Activated naive CD4-positive, alpha-beta T cell treated with anti-CD3 and anti-CD28 coated beads for 36 hours (primary cell): ENCODE measurements around the gene SLC19A3. TPM values are rescaled to one million over a fixed set of nuclear protein-coding genes. Genes with fewer than 3 reads are reported as not detected.
"Not testable (repeated sequence)": the region's sequence is repeated elsewhere in the genome, so short reads cannot be mapped to it uniquely, and the experiment has no call there.

Experiments
- CTCF ChIA-PET: fragments of 350-600 bp; sonication (Branson Sonifier 250); formaldehyde crosslinking; loops from one replicate; lab custom pipeline; 2021; ENCODE audit warnings: antibody characterized with exemption; lab: Charles Lee
- DNase-seq: peaks from one replicate; pipeline ENCODE4 v3.0.0-alpha.2; 2020
- H3K27ac Mint-ChIP-seq: one replicate; pipeline ENCODE4 v1.8.0; 2021; ENCODE audit warnings: mild to moderate bottlenecking, mixed read lengths
- H3K27me3 Mint-ChIP-seq: one replicate; pipeline ENCODE4 v1.8.0; 2021; ENCODE audit warnings: low read depth, mixed read lengths
- H3K36me3 Mint-ChIP-seq: one replicate; pipeline ENCODE4 v1.8.0; 2021; ENCODE audit warnings: low read depth, mixed read lengths
- H3K4me1 Mint-ChIP-seq: one replicate; pipeline ENCODE4 v1.8.0; 2021; ENCODE audit warnings: low read depth, mixed read lengths
- H3K4me3 Mint-ChIP-seq: one replicate; pipeline ENCODE4 v1.8.0; 2021; ENCODE audit warnings: mild to moderate bottlenecking, moderate library complexity, mixed read lengths
- H3K9me3 Mint-ChIP-seq: one replicate; pipeline ENCODE4 v1.8.0; 2021; ENCODE audit warnings: mixed read lengths
- intact Hi-C: fragments of 100-400 bp; cut with micrococcal nuclease; formaldehyde crosslinking; loops from one replicate; pipeline ENCODE4 v1.15.1; 2023
- total RNA-seq, 2 experiments: library from RNA; stranded (reverse); gene quantifications; one replicate each; pipeline ENCODE4 v1.2.3, GENCODE V29; 2021

The SLC19A3 gene
- total RNA-seq, 2 experiments from 2014 or later: not detected

GRCh38 chr2:227696990-227697679 lies 20.7 kb downstream of the SLC19A3 start:
- CTCF ChIA-PET: interaction anchor here (0.7 to 1.6 kb wide), 3 partner anchors 39 to 345 kb away, joined by 3 to 6 read pairs (median 3); no protein-coding TSS in a partner anchor
- no peak for DNase-seq
- no peaks in the 10 kb centered on the region for H3K36me3 Mint-ChIP-seq
- H3K4me3 Mint-ChIP-seq: no peak overlapping the region
- no peaks in the 10 kb centered on the region for H3K9me3 Mint-ChIP-seq
- intact Hi-C loops: no loop called here
- H3K27me3 Mint-ChIP-seq: peaks cover 11% of the 10 kb centered on the region
- H3K4me1 Mint-ChIP-seq: no peaks in the 10 kb centered on the region
- no peak overlapping the region for H3K27ac Mint-ChIP-seq

- no peak for DNase-seq
- intact Hi-C loops: no loop called here
- Mint-ChIP-seq H3K27ac (no peak overlapping the region), H3K9me3 (no peaks in the 10 kb centered on the region), H3K4me1 (no peaks in the 10 kb centered on the region), H3K27me3 (peaks cover 19% of the 10 kb centered on the region), H3K36me3 (no peaks in the 10 kb centered on the region), H3K4me3 (no peak overlapping the region)
- CTCF ChIA-PET: no interaction called here
Observed at GRCh38 chr2:227687189-227687588, 30.6 kb downstream of the SLC19A3 start.

GRCh38 chr2:227684258-227684657 lies 33.6 kb downstream of the SLC19A3 start:
- H3K9me3 Mint-ChIP-seq: no peaks in the 10 kb centered on the region
- intact Hi-C loops: no loop called here
- no peaks in the 10 kb centered on the region for H3K4me1 Mint-ChIP-seq
- CTCF ChIA-PET: no interaction called here
- no peak overlapping the region for H3K27ac Mint-ChIP-seq
- H3K36me3 Mint-ChIP-seq: no peaks in the 10 kb centered on the region
- H3K4me3 Mint-ChIP-seq: no peak overlapping the region
- H3K27me3 Mint-ChIP-seq: peaks cover 11% of the 10 kb centered on the region
- DNase-seq: no peak

GRCh38 chr2:227677928-227678327 lies 39.9 kb downstream of the SLC19A3 start:
- CTCF ChIA-PET: no interaction called here
- Mint-ChIP-seq H3K27ac (no peak overlapping the region), H3K9me3 (no peaks in the 10 kb centered on the region), H3K27me3 (peaks cover 4% of the 10 kb centered on the region), H3K4me1 (no peaks in the 10 kb centered on the region), H3K4me3 (no peak overlapping the region), H3K36me3 (no peaks in the 10 kb centered on the region)
- intact Hi-C loops: no loop called here
- no peak for DNase-seq

- H3K9me3 Mint-ChIP-seq: no peaks in the 10 kb centered on the region
- DNase-seq: no peak
- H3K27me3 Mint-ChIP-seq: peaks cover 4% of the 10 kb centered on the region
- H3K4me3 Mint-ChIP-seq: no peak overlapping the region
- H3K27ac Mint-ChIP-seq: no peak overlapping the region
- no peaks in the 10 kb centered on the region for H3K36me3 Mint-ChIP-seq
- intact Hi-C loops: no loop called here
- H3K4me1 Mint-ChIP-seq: no peaks in the 10 kb centered on the region
- CTCF ChIA-PET: interaction anchor here (0.6 to 0.9 kb wide), 2 partner anchors 16 to 441 kb away, joined by 4 to 6 read pairs; no protein-coding TSS in a partner anchor
Observed at GRCh38 chr2:227674485-227674884, 43.3 kb downstream of the SLC19A3 start.

- H3K27me3 Mint-ChIP-seq, intact Hi-C loops, H3K4me1 Mint-ChIP-seq, H3K4me3 Mint-ChIP-seq, H3K9me3 Mint-ChIP-seq, H3K36me3 Mint-ChIP-seq, CTCF ChIA-PET, H3K27ac Mint-ChIP-seq, DNase-seq: not testable (repeated sequence)
Observed at GRCh38 chr2:227673620-227674019, 44.2 kb downstream of the SLC19A3 start.

- H3K9me3 Mint-ChIP-seq: no peaks in the 10 kb centered on the region
- DNase-seq: no peak
- intact Hi-C loops: no loop called here
- CTCF ChIA-PET: interaction anchor here (0.6 kb wide), 1 partner anchor 638 kb away, joined by 3 read pairs; no protein-coding TSS in a partner anchor
- H3K4me3 Mint-ChIP-seq: no peak overlapping the region
- no peaks in the 10 kb centered on the region for H3K36me3 Mint-ChIP-seq
- no peak overlapping the region for H3K27ac Mint-ChIP-seq
- peaks cover 4% of the 10 kb centered on the region for H3K27me3 Mint-ChIP-seq
- no peaks in the 10 kb centered on the region for H3K4me1 Mint-ChIP-seq
Observed at GRCh38 chr2:227671170-227671905, 46.5 kb downstream of the SLC19A3 start.

GRCh38 chr2:227666631-227667170 lies 51.1 kb downstream of the SLC19A3 start, which contains the start of gene SCYGR5:
Gene SCYGR5, plus strand, starts transcription at chr2:227666804. Its CDS starts 0 bp downstream, at chr2:227666804.
- H3K27me3 Mint-ChIP-seq, H3K36me3 Mint-ChIP-seq, intact Hi-C loops, H3K4me1 Mint-ChIP-seq, H3K9me3 Mint-ChIP-seq, H3K4me3 Mint-ChIP-seq, H3K27ac Mint-ChIP-seq, DNase-seq: not testable (repeated sequence)
- CTCF ChIA-PET: interaction anchor here (0.8 kb wide), 1 partner anchor 99 kb away, joined by 3 read pairs; no protein-coding TSS in a partner anchor

GRCh38 chr2:227665189-227665940 lies 52.5 kb downstream of the SLC19A3 start:
- no peak overlapping the region for H3K27ac Mint-ChIP-seq
- CTCF ChIA-PET: interaction anchor here (0.7 kb wide), 2 partner anchors 7 to 91 kb away, joined by 3 to 5 read pairs; no protein-coding TSS in a partner anchor
- H3K4me3 Mint-ChIP-seq: no peak overlapping the region
- no peaks in the 10 kb centered on the region for H3K36me3 Mint-ChIP-seq
- intact Hi-C loops: no loop called here
- H3K4me1 Mint-ChIP-seq: no peaks in the 10 kb centered on the region
- DNase-seq: no peak
- H3K27me3 Mint-ChIP-seq: no peaks in the 10 kb centered on the region
- no peaks in the 10 kb centered on the region for H3K9me3 Mint-ChIP-seq

GRCh38 chr2:227661827-227662226 lies 56.0 kb downstream of the SLC19A3 start:
- Mint-ChIP-seq H3K27me3 (peaks cover 3% of the 10 kb centered on the region), H3K9me3 (no peaks in the 10 kb centered on the region), H3K4me3 (no peak overlapping the region), H3K27ac (no peak overlapping the region), H3K4me1 (no peaks in the 10 kb centered on the region), H3K36me3 (no peaks in the 10 kb centered on the region)
- CTCF ChIA-PET: interaction anchor here (0.6 kb wide), 1 partner anchor 14 kb away, joined by 4 read pairs; no protein-coding TSS in a partner anchor
- DNase-seq: no peak
- intact Hi-C loops: no loop called here

GRCh38 chr2:227661025-227661649 lies 56.7 kb downstream of the SLC19A3 start:
- no peaks in the 10 kb centered on the region for H3K9me3 Mint-ChIP-seq
- intact Hi-C loops: no loop called here
- peaks cover 3% of the 10 kb centered on the region for H3K27me3 Mint-ChIP-seq
- CTCF ChIA-PET: no interaction called here
- H3K27ac Mint-ChIP-seq: no peak overlapping the region
- H3K4me1 Mint-ChIP-seq: no peaks in the 10 kb centered on the region
- no peaks in the 10 kb centered on the region for H3K36me3 Mint-ChIP-seq
- no peak for DNase-seq
- no peak overlapping the region for H3K4me3 Mint-ChIP-seq
